ENCODE measurements around the gene ARMC5. TPM values are rescaled to one million over a fixed set of nuclear protein-coding genes. Genes with fewer than 3 reads are reported as not detected.

The ARMC5 gene
- polyA plus RNA-seq, 1 of the 3 experiments (the other 2 are of a cell fraction): 8.9 TPM

DNA sequence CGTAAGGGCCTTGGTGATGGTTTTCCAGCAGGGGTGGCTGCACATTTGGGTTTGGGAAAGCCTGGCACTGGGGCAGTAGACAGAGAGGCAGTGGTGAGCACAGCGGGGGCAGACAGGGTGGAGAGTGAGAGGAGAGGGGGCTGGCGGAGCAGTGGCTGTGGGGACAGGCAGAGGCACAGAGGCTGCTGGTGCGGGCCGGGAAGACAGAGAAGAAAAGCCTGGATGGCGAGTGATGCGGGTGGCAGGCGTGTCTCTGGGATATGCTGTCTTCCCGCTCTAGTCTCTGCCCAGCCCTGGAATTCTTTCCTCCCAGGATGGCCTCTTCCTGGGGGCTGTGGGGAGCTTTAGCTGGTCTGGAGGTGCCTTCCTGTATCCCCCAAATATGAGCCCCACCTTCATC, 49.2 kb upstream of the ARMC5 start:
- CTCF ChIA-PET: no interaction called here

DNA sequence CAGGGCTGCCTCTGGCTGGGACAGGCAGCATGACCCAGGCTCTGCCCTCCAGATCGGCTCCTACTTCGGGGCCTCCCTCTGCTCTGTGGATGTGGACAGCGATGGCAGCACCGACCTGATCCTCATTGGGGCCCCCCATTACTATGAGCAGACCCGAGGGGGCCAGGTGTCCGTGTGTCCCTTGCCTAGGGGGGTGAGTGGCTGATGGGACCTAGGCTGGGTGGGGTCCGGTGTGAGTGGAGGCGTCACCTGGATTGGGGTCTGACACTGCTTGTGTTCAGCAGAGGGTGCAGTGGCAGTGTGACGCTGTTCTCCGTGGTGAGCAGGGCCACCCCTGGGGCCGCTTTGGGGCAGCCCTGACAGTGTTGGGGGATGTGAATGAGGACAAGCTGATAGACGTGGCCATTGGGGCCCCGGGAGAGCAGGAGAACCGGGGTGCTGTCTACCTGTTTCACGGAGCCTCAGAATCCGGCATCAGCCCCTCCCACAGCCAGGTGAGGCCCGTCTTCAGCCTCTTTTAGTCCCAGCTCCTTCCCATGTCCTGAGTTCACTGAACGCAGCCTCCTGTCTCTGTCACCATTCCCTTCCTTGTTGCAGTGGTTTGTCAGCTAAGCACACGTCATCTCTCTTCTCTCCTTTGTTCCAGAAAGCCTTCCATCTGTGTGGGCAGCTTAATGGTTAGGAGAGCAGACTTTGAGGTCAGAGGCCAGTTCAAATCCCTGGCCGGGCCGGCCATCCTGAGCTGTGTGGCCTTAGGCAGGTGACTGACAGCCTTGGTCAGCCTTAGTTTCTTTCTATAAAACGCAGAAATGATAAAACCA, 48.1 kb upstream of the ARMC5 start:
- CTCF ChIA-PET: no interaction called here
- no peaks in the 10 kb centered on the region for H3K79me2 ChIP-seq (ENCODE audit: insufficient read depth)
- peaks cover 50% of the 10 kb centered on the region; the same call in 1 of the 2 replicates for H3K27me3 ChIP-seq (ENCODE audit: insufficient read depth)
- H3K4me1 ChIP-seq (ENCODE audit: control insufficient read depth in 1 of 2, insufficient read depth in 2 of 2, low read depth in 1 of 2, low read length in 1 of 2): no peaks in the 10 kb centered on the region
- 31% methylated on average over 17 of the region's 22 CpGs for WGBS (ENCODE audit: low lambda C conversion rate)
- no peak overlapping the region for H3K9ac ChIP-seq
- H4K20me1 ChIP-seq (ENCODE audit: insufficient read depth): no peaks in the 10 kb centered on the region
- no peak overlapping the region for H3K27ac ChIP-seq (ENCODE audit: low read depth in 2 of 2, low read length in 1 of 2)
- H3K4me2 ChIP-seq: no peak overlapping the region
- POLR2A ChIA-PET: no interaction called here
- H3K9me3 ChIP-seq: no peaks in the 10 kb centered on the region
- no peak overlapping the region for H3K4me3 ChIP-seq (ENCODE audit: low read depth in 2 of 2, low read length in 1 of 2)
- H3K9me2 ChIP-seq: no peaks in the 10 kb centered on the region
- DNase-seq: no peak
- TF ChIP-seq FOXJ3 (CRISPR knock-in tag; IDR thresholded peaks at IDR 0.05): no peak
- no peak for TF ChIP-seq RXRA (IDR thresholded peaks at IDR 0.05; ENCODE audit: borderline replicate concordance, low read depth)
- no peak for TF ChIP-seq RFX5 (IDR thresholded peaks at IDR 0.05; ENCODE audit: low read length)
- TF ChIP-seq ELF1 (IDR thresholded peaks at IDR 0.05): no peak
- TF ChIP-seq, protein P1, sequence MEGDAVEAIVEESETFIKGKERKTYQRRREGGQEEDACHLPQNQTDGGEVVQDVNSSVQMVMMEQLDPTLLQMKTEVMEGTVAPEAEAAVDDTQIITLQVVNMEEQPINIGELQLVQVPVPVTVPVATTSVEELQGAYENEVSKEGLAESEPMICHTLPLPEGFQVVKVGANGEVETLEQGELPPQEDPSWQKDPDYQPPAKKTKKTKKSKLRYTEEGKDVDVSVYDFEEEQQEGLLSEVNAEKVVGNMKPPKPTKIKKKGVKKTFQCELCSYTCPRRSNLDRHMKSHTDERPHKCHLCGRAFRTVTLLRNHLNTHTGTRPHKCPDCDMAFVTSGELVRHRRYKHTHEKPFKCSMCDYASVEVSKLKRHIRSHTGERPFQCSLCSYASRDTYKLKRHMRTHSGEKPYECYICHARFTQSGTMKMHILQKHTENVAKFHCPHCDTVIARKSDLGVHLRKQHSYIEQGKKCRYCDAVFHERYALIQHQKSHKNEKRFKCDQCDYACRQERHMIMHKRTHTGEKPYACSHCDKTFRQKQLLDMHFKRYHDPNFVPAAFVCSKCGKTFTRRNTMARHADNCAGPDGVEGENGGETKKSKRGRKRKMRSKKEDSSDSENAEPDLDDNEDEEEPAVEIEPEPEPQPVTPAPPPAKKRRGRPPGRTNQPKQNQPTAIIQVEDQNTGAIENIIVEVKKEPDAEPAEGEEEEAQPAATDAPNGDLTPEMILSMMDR (IDR thresholded peaks at IDR 0.05): no peak
- no peak for TF ChIP-seq SIN3A (IDR thresholded peaks at IDR 0.05; ENCODE audit: borderline replicate concordance, low read depth, low read length)
- TF ChIP-seq TCF12 (IDR thresholded peaks at IDR 0.05): no peak
- H3K36me3 ChIP-seq (replicated peaks in 1 of 2; ENCODE audit: control insufficient read depth in 1 of 2, insufficient read depth in 2 of 2, low read length in 1 of 2): no peaks in the 10 kb centered on the region
- no peak overlapping the region for H2AFZ ChIP-seq (ENCODE audit: low read depth)
- no peaks in the 10 kb centered on the region for H3F3A ChIP-seq (replicated peaks; ENCODE audit: insufficient read depth)

More for the DNA sequence above, 49.2 kb upstream of the ARMC5 start:
- H3K9me3 ChIP-seq: no peaks in the 10 kb centered on the region
- WGBS (ENCODE audit: low lambda C conversion rate): 27% methylated on average over 8 of the region's 9 CpGs
- H3K36me3 ChIP-seq (replicated peaks in 1 of 2; ENCODE audit: control insufficient read depth in 1 of 2, insufficient read depth in 2 of 2, low read length in 1 of 2): no peaks in the 10 kb centered on the region
- H3K27me3 ChIP-seq (ENCODE audit: insufficient read depth): peaks cover 41% of the 10 kb centered on the region; the same call in 1 of the 2 replicates
- H2AFZ ChIP-seq (ENCODE audit: low read depth): no peak overlapping the region
- H4K20me1 ChIP-seq (ENCODE audit: insufficient read depth): no peaks in the 10 kb centered on the region
- H3F3A ChIP-seq (replicated peaks; ENCODE audit: insufficient read depth): no peaks in the 10 kb centered on the region
- no peak overlapping the region for H3K9ac ChIP-seq
- no peak for DNase-seq
- no peak overlapping the region for H3K4me3 ChIP-seq (ENCODE audit: low read depth in 2 of 2, low read length in 1 of 2)
- POLR2A ChIA-PET: no interaction called here
- TF ChIP-seq, protein P2, sequence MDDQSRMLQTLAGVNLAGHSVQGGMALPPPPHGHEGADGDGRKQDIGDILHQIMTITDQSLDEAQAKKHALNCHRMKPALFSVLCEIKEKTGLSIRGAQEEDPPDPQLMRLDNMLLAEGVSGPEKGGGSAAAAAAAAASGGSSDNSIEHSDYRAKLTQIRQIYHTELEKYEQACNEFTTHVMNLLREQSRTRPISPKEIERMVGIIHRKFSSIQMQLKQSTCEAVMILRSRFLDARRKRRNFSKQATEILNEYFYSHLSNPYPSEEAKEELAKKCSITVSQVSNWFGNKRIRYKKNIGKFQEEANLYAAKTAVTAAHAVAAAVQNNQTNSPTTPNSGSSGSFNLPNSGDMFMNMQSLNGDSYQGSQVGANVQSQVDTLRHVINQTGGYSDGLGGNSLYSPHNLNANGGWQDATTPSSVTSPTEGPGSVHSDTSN (IDR thresholded peaks at IDR 0.05): no peak
- no peak for TF ChIP-seq NRF1 (IDR thresholded peaks at IDR 0.05; ENCODE audit: low read depth, low read length)
- no peak overlapping the region for H3K4me2 ChIP-seq
- H3K4me1 ChIP-seq (ENCODE audit: control insufficient read depth in 1 of 2, insufficient read depth in 2 of 2, low read depth in 1 of 2, low read length in 1 of 2): no peaks in the 10 kb centered on the region
- no peak overlapping the region for H3K27ac ChIP-seq (ENCODE audit: low read depth in 2 of 2, low read length in 1 of 2)
- H3K9me2 ChIP-seq: no peaks in the 10 kb centered on the region
- no peaks in the 10 kb centered on the region for H3K79me2 ChIP-seq (ENCODE audit: insufficient read depth)
